Measurements from ENCODE around the gene CGREF1. TPM values are rescaled to one million over a fixed set of nuclear protein-coding genes. Genes with fewer than 3 reads are reported as not detected.

The CGREF1 gene
- total RNA-seq, 1 experiment from 2014 or later, result 2.1 TPM

- no peak overlapping the region for H3K56ac ChIP-seq (ENCODE audit: insufficient read length, low read depth, low read length)
- H3K23me2 ChIP-seq (ENCODE audit: insufficient read length, low read depth, low read length, poor library complexity, severe bottlenecking), result peaks cover 13% of the 10 kb centered on the region
- peaks cover 20% of the 10 kb centered on the region for H3K27me3 Mint-ChIP-seq (ENCODE audit: low read depth)
- no peaks in the 10 kb centered on the region for H3K27me3 ChIP-seq (ENCODE audit: insufficient read depth, low read length)
- no peak overlapping the region for H3K23ac ChIP-seq (ENCODE audit: insufficient read length, low read depth, low read length)
- no peak overlapping the region for H3K9ac ChIP-seq (ENCODE audit: extremely low read depth, insufficient read length, low read length)
- no peaks in the 10 kb centered on the region for H4K20me1 ChIP-seq (ENCODE audit: control insufficient read depth, insufficient read depth, insufficient read length)
- no peak overlapping the region for H3K27ac ChIP-seq (ENCODE audit: insufficient read length, low read depth, low read length)
- H2AFZ ChIP-seq (ENCODE audit: low read length), result no peak overlapping the region
- H2BK5ac ChIP-seq (ENCODE audit: insufficient read length, low read length), result no peak overlapping the region
- H2AK5ac ChIP-seq (ENCODE audit: insufficient read length, low read length), result no peak overlapping the region
- no peak overlapping the region for H4K91ac ChIP-seq (ENCODE audit: insufficient read length, low read depth, low read length)
- no peaks in the 10 kb centered on the region for H3K79me1 ChIP-seq (ENCODE audit: insufficient read depth, low read depth, low read length, poor library complexity, severe bottlenecking)
- no peaks in the 10 kb centered on the region; a peak in 1 of 7 replicates for H3K36me3 Mint-ChIP-seq (ENCODE audit: insufficient read depth in 1 of 3, low read depth in 3 of 3)
- H3K4ac ChIP-seq (ENCODE audit: low read depth, low read length), result no peak overlapping the region
- no peak overlapping the region for H3T11ph ChIP-seq (ENCODE audit: low read length)
- no peak overlapping the region for H3K18ac ChIP-seq (ENCODE audit: insufficient read length, low read depth, low read length)
- no peaks in the 10 kb centered on the region for H3K4me1 ChIP-seq (ENCODE audit: insufficient read depth, low read length)
- no peak overlapping the region for H2BK12ac ChIP-seq (ENCODE audit: insufficient read length, low read depth, low read length)
- no peaks in the 10 kb centered on the region for H3K9me3 ChIP-seq (ENCODE audit: control insufficient read depth, low read depth, low read length)
- H2BK120ac ChIP-seq (ENCODE audit: low read depth, low read length, poor library complexity, severe bottlenecking), result no peak overlapping the region
- H3K14ac ChIP-seq (ENCODE audit: insufficient read depth, low read length), result no peak overlapping the region
- no peaks in the 10 kb centered on the region for H3K9me3 Mint-ChIP-seq
- no peak overlapping the region for H3K27ac Mint-ChIP-seq
- no peak overlapping the region for H4K8ac ChIP-seq (replicated peaks; ENCODE audit: insufficient read length, low read depth, low read length)
- peak overlapping the region; percentile 75 to 87 for H3K4me3 Mint-ChIP-seq
- peak overlapping the region; percentile 86 for H3K4me2 ChIP-seq (ENCODE audit: insufficient read depth, insufficient read length, low read length)
- peaks cover 15 to 25% of the 10 kb centered on the region in 2 experiments for H3K4me1 Mint-ChIP-seq
- no peak overlapping the region for H2BK20ac ChIP-seq (ENCODE audit: low read depth, low read length, poor library complexity, severe bottlenecking)
- H3K79me2 ChIP-seq (ENCODE audit: insufficient read depth, low read length), result no peaks in the 10 kb centered on the region
- no peak overlapping the region for H4K5ac ChIP-seq (ENCODE audit: insufficient read length, low read depth, low read length)
- no peak for DNase-seq
- no CpG with 5 or more reads among the region's 5 CpGs for WGBS (ENCODE audit: extremely low coverage, insufficient read length, low lambda C conversion rate)
- TF ChIP-seq CTCF (conservative IDR thresholded peaks at IDR 0.05), result no peak
- no peak overlapping the region for H2BK15ac ChIP-seq (ENCODE audit: low read depth, low read length)
Observed at GRCh38 chr2:27087823-27088410, 31.0 kb downstream of the CGREF1 start.

All from H9 (cell line).